Stromal cell of bone marrow (primary cell): ENCODE results near the gene CIC.
"Not testable (repeated sequence)": the region's sequence is repeated elsewhere in the genome, so short reads cannot be mapped to it uniquely, and the experiment has no call there.

ENCODE experiments used
- DNase-seq: peaks from one replicate; pipeline ENCODE4 v3.0.0-alpha.2; 2012; ENCODE audit warnings: low read depth

The CIC gene

GRCh38 chr19:42333975-42334696 is 65.1 kb downstream of the CIC start:
- no peak for DNase-seq

GRCh38 chr19:42334697-42335373 is 65.8 kb downstream of the CIC start:
- DNase-seq = no peak

GRCh38 chr19:42335374-42335936 is 66.4 kb downstream of the CIC start:
- no peak for DNase-seq

- DNase-seq = no peak
Observed at GRCh38 chr19:42335971-42336370, 66.9 kb downstream of the CIC start.

GRCh38 chr19:42339126-42339860 is 70.2 kb downstream of the CIC start:
- DNase-seq = not testable (repeated sequence)

- DNase-seq = not testable (repeated sequence)
Observed at GRCh38 chr19:42339922-42340321, 70.9 kb downstream of the CIC start.

GRCh38 chr19:42343344-42344110 is 74.5 kb downstream of the CIC start:
- DNase-seq = no peak

GRCh38 chr19:42344336-42344893 is 75.4 kb downstream of the CIC start:
- DNase-seq = no peak
